GF-D8 (cell line): ENCODE measurements around the gene CPEB3.
"Not testable (repeated sequence)": the region's sequence is repeated elsewhere in the genome, so short reads cannot be mapped to it uniquely, and the experiment has no call there.

ENCODE experiments used
- DNase-seq: peaks from one replicate; lab custom pipeline; 2025; lab: John Stamatoyannopoulos, UW

The CPEB3 gene

GRCh38 chr10:92031580-92031979 is 259.3 kb downstream of the CPEB3 start:
- DNase-seq = no peak

DNA sequence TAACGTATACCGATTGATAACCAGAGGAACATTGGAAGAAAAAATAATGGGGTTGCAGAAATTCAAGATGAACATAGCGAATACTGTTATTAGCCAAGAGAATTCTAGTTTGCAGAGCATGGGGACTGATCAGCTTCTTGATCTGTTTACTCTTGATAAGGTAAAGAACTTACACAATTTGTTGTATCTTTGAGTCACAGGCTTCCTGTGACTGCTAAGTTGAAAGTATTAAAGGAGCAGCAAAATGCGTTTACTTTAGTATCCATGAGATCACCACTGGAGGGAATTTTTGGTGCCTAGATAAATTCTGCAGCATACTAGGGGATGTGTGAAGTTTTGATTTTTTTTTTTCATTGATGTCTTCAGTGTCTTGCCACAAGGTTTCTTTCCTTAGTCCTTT is 263.7 kb downstream of the CPEB3 start:
- DNase-seq = no peak

- not testable (repeated sequence) for DNase-seq
These were observed 265.5 kb downstream of the CPEB3 start for GRCh38 chr10:92025340-92025739.

- DNase-seq = no peak
These were observed 266.2 kb downstream of the CPEB3 start for GRCh38 chr10:92024700-92025099.

- DNase-seq = no peak
These were observed 276.3 kb downstream of the CPEB3 start for GRCh38 chr10:92014620-92015019.

DNA sequence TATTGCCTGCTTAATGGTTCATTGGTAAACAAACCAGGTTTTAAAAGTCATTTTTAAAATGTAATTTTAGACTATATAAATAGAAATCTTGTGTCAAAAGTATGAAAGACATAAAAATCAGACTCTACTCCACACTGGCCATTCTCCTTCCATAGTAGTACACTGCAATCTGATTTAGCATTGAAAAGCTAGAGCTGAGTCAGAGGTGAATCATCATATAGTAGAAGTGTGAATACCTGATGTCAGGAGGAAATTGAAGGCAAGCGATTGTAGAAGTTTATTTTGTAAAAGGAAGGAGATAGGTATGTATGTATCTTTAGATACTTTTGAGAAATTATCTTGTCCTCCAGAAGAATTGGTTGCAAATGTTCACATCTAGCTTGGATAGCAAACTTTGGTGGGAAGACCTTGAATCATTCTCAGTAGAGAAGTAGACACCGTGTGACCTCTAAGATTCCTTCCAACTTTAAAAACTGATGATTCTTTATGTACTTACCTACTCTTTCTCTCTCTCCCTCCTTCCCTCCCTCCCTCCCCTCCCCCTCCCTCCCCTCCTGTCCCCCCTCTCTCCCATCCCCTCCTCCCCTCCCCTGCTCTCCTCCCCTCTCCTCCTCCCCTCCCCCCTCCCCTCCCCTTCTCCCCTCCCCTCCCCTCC is 279.2 kb downstream of the CPEB3 start:
- DNase-seq = no peak

GRCh38 chr10:92010047-92010735 is 280.7 kb downstream of the CPEB3 start:
- no peak for DNase-seq

DNA sequence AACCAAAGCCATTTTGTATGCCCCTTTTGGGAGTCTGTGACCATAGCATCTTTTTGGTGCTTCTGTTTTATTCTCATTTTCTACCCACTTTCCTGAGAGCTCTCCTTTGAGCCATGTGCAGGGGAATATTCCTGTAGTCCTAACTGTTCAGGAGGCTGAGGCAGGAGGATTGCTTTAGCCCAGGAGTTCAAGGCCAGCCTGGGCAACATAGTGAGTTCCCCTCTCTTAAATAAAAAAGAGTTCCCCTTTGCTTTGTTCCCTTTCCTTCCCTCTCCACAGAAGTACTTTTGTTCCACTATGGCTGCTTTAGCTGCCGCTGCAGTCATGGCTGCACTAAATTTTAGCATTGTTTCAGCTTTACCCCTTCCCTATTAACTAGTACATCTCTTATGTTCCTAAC is 281.4 kb downstream of the CPEB3 start:
- no peak for DNase-seq

GRCh38 chr10:92005978-92006377 is 284.9 kb downstream of the CPEB3 start:
- DNase-seq = no peak

DNA sequence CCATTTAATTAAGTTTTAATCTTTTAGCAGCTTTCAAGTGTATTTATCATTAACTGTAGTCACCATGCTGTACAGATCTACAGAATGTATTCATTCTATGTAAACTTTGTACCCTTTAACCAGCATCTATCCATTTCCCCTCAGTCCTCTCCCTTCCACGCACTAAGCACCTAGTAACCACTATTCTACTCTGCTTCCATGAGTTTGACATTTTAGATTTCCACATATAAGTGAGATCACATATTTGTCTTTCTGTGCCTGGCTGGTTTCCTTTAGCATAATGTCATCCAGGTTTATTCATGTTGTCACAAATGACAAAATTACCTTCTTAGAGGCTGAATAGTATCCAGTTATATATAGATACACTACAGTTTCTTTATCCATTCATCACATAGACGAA is 287.6 kb downstream of the CPEB3 start:
- no peak for DNase-seq

- DNase-seq = no peak
These were observed 288.9 kb downstream of the CPEB3 start for GRCh38 chr10:92001995-92002394.

DNA sequence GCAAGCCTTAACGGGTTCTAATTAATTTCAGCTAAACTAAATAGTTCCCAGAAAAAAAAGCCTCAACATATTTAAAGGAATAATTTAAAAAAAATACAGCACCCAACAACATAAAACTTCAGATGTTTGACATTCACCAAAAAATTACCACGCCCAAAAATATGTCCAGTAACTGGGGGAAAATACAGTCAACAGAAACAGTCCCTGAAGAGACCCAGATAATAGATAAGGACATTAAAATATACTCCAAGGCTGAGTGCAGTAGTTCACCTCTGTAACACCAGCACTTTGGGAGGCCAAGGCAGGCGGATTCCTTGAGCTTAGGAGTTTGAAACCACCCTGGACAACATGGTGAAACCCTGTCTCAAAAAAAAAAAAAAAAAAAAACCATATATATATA is 289.3 kb downstream of the CPEB3 start:
- no peak for DNase-seq
